ENCODE data around the gene AGAP3. TPM values are rescaled to one million over a fixed set of nuclear protein-coding genes. Genes with fewer than 3 reads are reported as not detected.

AGAP3 gene
- total RNA-seq, 1 experiment from 2014 or later = 126 TPM

GRCh38 chr7:151110941-151111645, 24.8 kb downstream of the AGAP3 start:
- intact Hi-C loops (cut with micrococcal nuclease) = loop anchor here (1.0 to 5.0 kb wide), 5 partner anchors 84 to 334 kb away; partner anchors contain the start of gene ABCB8
- Histone ChIP-seq H3K79me2 (ENCODE audit: insufficient read depth, low read length) (peaks cover 78% of the 10 kb centered on the region), H3K4me2 (ENCODE audit: low read length) (no peak overlapping the region; the same call in 1 of the 2 replicates), H3K9me3 (ENCODE audit: control insufficient read depth in 1 of 2, insufficient read depth in 1 of 2, low read depth in 1 of 2, low read length in 2 of 2) (no peaks in the 10 kb centered on the region), H2AFZ (ENCODE audit: low read depth, low read length, poor library complexity, severe bottlenecking) (no peak overlapping the region), H3K36me3 (ENCODE audit: control insufficient read depth in 1 of 2, insufficient read depth in 2 of 2, low read length in 2 of 2) (no peaks in the 10 kb centered on the region), H3K4me1 (ENCODE audit: control insufficient read depth in 1 of 2, insufficient read depth in 2 of 2, low read length in 2 of 2) (peaks cover 28 to 70% of the 10 kb centered on the region in 2 experiments), H3K27me3 (ENCODE audit: insufficient read depth, low read length) (no peaks in the 10 kb centered on the region), H3K9me2 (ENCODE audit: insufficient read depth) (no peaks in the 10 kb centered on the region), H4K20me1 (ENCODE audit: insufficient read depth) (no peaks in the 10 kb centered on the region; the same call in 1 of the 2 replicates), H3K9ac (ENCODE audit: low read length) (no peak overlapping the region), H3K4me3 (replicated peaks in 1 of 2; ENCODE audit: low read depth in 1 of 2, low read length in 2 of 2) (no peak overlapping the region), H3K27ac (ENCODE audit: low read depth, low read length) (peak overlapping the region; percentile 17; the same call in 1 of the 2 replicates)
- ATAC-seq (peak; percentile 60), DNase-seq (ENCODE audit: low read depth, low spot score) (no peak)
- ChIA-PET POLR2A (interaction anchor here (0.6 kb wide), 1 partner anchor 332 kb away, joined by 3 read pairs; no protein-coding TSS in a partner anchor), CTCF (interaction anchor here (0.7 to 4.5 kb wide), 17 partner anchors 13 to 231 kb away, joined by 3 to 25 read pairs (median 5); partner anchors contain the start of genes ABCB8, ATG9B, FASTK and GBX1), RAD21 (ENCODE audit: low non-redundant PET in 1 of 2, low total read pairs in 2 of 2, uncharacterized antibody in 2 of 2, unreplicated experiment in 2 of 2) (interaction anchor here (0.5 to 1.3 kb wide), 6 partner anchors 25 to 204 kb away, joined by 3 to 5 read pairs (median 3); partner anchors contain the start of gene AGAP3 (in 1 of the 2))
- BruUV-seq (replicated peaks) = no TSS peak
- TF ChIP-seq TCF7L2 (IDR thresholded peaks at IDR 0.05; ENCODE audit: borderline replicate concordance, extremely low read depth, insufficient read depth, insufficient read length) = no peak
- TF ChIP-seq CTCF (IDR thresholded peaks at IDR 0.05 in 2 of 3, conservative IDR thresholded peaks at IDR 0.05 in 1 of 3; ENCODE audit: borderline replicate concordance in 1 of 3, insufficient read depth in 1 of 3, low read depth in 2 of 3, low read length in 2 of 3) = peak in 2 of 3 experiments; percentile 86 to 88; a peak in 4 of 6 replicates
- peak; percentile 33 for TF ChIP-seq YY1 (IDR thresholded peaks at IDR 0.05; ENCODE audit: extremely low read depth, insufficient replicate concordance, low read depth, low read length)
